GM19455 (cell line): Measurements from ENCODE around the gene RAB20.

Experiments used
- ATAC-seq: cut with Tn5 transposase; IDR thresholded peaks from one replicate; pipeline ENCODE4 v1.9.1; 2021; ENCODE audit not compliant: unreplicated experiment

RAB20 gene

GRCh38 chr13:110474713-110475112 lies 86.8 kb downstream of the RAB20 start:
- ATAC-seq = no peak
